H1 (cell line): ENCODE measurements around the gene TYMS. TPM values are rescaled to one million over a fixed set of nuclear protein-coding genes. Genes with fewer than 3 reads are reported as not detected.
A peak's percentile ranks its signal among the peaks of the same experiment; 100 is the strongest.

Source experiments
- CBX5 ChIP-seq: fragments of 300-800, 300-1000 bp; sonication (generic); IDR thresholded peaks from 2 replicates; pipeline ENCODE4 v1.7.1; 2016; ENCODE audit warnings: antibody characterized with exemption, low read length, low read depth
- CBX8 ChIP-seq: fragments of 300-800, 300-1000 bp; sonication (generic); IDR thresholded peaks from 2 replicates; pipeline ENCODE4 v1.7.1; 2016; ENCODE audit warnings: low read depth, low read length, borderline replicate concordance
- CTBP2 ChIP-seq: IDR thresholded peaks from 2 replicates; pipeline ENCODE4 v1.7.0; 2011; ENCODE audit warnings: borderline replicate concordance, mild to moderate bottlenecking, moderate library complexity, mixed read lengths, low read length; ENCODE audit not compliant: insufficient read depth, insufficient read length
- GABPA ChIP-seq: IDR thresholded peaks from 2 replicates; pipeline ENCODE4 v1.6.1; 2011; ENCODE audit warnings: mild to moderate bottlenecking, low read length, moderate library complexity, borderline replicate concordance; ENCODE audit not compliant: insufficient read depth
- HDAC2 ChIP-seq, 2 experiments: fragments of 300-600 bp in 1 of 2; sonication (generic) in 1 of 2; IDR thresholded peaks; 2 replicates each; pipeline ENCODE4 v1.6.1; 2011 to 2012; ENCODE audit warnings: low read depth in 2 of 2, low read length in 2 of 2, mild to moderate bottlenecking in 2 of 2, moderate library complexity in 2 of 2, borderline replicate concordance in 1 of 2, inconsistent platforms in 1 of 2
- JUN ChIP-seq: IDR thresholded peaks from 2 replicates; pipeline ENCODE4 v1.6.1; 2011; ENCODE audit warnings: low read depth, mild to moderate bottlenecking, improper control_type of control experiment, low read length
- NRF1 ChIP-seq: IDR thresholded peaks from 2 replicates; pipeline ENCODE4 v1.6.1; 2011; ENCODE audit warnings: mild to moderate bottlenecking, low read depth, low read length, improper control_type of control experiment
- RAD21 ChIP-seq, 2 experiments: IDR thresholded peaks in 1 of 2; conservative IDR thresholded peaks in 1 of 2; 2 replicates each; pipeline ENCODE4 v1.6.1; 2011; ENCODE audit warnings: low read depth in 2 of 2, low read length in 2 of 2, improper control_type of control experiment in 1 of 2, inconsistent platforms in 1 of 2, mild to moderate bottlenecking in 1 of 2, moderate library complexity in 1 of 2
- RBBP5 ChIP-seq: IDR thresholded peaks from 2 replicates; pipeline ENCODE4 v1.7.1; 2012; ENCODE audit warnings: low read depth, mild to moderate bottlenecking, inconsistent platforms, low read length, moderate library complexity, borderline replicate concordance
- RFX5 ChIP-seq: IDR thresholded peaks from 2 replicates; pipeline ENCODE4 v1.6.1; 2011; ENCODE audit warnings: low read depth, low read length, improper control_type of control experiment, borderline replicate concordance
- RXRA ChIP-seq: IDR thresholded peaks from 2 replicates; pipeline ENCODE4 v1.6.1; 2011; ENCODE audit warnings: low read depth, mild to moderate bottlenecking, low read length, moderate library complexity; ENCODE audit not compliant: insufficient read depth
- SIN3A ChIP-seq, 2 experiments: IDR thresholded peaks in 1 of 2; conservative IDR thresholded peaks in 1 of 2; 2 replicates each; pipeline ENCODE4 v1.6.1; 2011 to 2012; ENCODE audit warnings: low read length in 2 of 2, improper control_type of control experiment in 1 of 2, low read depth in 1 of 2, mild to moderate bottlenecking in 1 of 2
- SIX5 ChIP-seq: IDR thresholded peaks from 2 replicates; pipeline ENCODE4 v1.6.1; 2011; ENCODE audit warnings: mild to moderate bottlenecking, low read depth, low read length
- TAF7 ChIP-seq: optimal IDR thresholded peaks from 2 replicates; pipeline ENCODE3; 2011; ENCODE audit warnings: low read depth, mild to moderate bottlenecking, inconsistent platforms, low read length, moderate library complexity, borderline replicate concordance
- TCF12 ChIP-seq: IDR thresholded peaks from 2 replicates; pipeline ENCODE4 v1.6.1; 2011; ENCODE audit warnings: low read depth, mild to moderate bottlenecking, low read length
- polyA plus RNA-seq, 7 experiments: library from polyadenylated mRNA; depleted of rRNA in 3 of 7; stranded (reverse) in 5 of 7; unstranded in 2 of 7; fragments of >200 nt in 5 of 7; fragments of 200-250 nt in 2 of 7; gene quantifications; 1 replicate in 5 of 7; 2 replicates in 1 of 7; 4 replicates in 1 of 7; pipeline versions ENCODE4 v1.2.1 to v1.2.3, GENCODE V29; 2011 to 2013; ENCODE audit warnings: missing spikeins in 2 of 7, mixed read lengths in 2 of 7
- total RNA-seq: library from RNA; stranded (reverse); fragmentation: NEBNext Ultra II Directional; extraction: Animal tissue kit (Norgen Biotek cat#: 25700); gene quantifications from 2 replicates; pipeline ENCODE4 v1.2.1, GENCODE V29; 2021
- TF ChIP-seq, protein P1 (sequence below), 3 experiments: IDR thresholded peaks; 1 replicate in 2 of 3; 2 replicates in 1 of 3; pipeline versions ENCODE4 v1.5.1 to v1.6.1; 2011; ENCODE audit warnings: low read length in 3 of 3, mild to moderate bottlenecking in 3 of 3, inconsistent platforms in 2 of 3, low read depth in 1 of 3, moderate library complexity in 1 of 3; ENCODE audit not compliant: insufficient read depth in 1 of 3; ENCODE audit errors: control extremely low read depth in 1 of 3

TYMS gene
- total and polyA plus RNA-seq, 2 of the 8 experiments (the other 6 are each of a cell fraction or from before 2014, with no cell fraction given): 91.9 to 110 TPM

DNA sequence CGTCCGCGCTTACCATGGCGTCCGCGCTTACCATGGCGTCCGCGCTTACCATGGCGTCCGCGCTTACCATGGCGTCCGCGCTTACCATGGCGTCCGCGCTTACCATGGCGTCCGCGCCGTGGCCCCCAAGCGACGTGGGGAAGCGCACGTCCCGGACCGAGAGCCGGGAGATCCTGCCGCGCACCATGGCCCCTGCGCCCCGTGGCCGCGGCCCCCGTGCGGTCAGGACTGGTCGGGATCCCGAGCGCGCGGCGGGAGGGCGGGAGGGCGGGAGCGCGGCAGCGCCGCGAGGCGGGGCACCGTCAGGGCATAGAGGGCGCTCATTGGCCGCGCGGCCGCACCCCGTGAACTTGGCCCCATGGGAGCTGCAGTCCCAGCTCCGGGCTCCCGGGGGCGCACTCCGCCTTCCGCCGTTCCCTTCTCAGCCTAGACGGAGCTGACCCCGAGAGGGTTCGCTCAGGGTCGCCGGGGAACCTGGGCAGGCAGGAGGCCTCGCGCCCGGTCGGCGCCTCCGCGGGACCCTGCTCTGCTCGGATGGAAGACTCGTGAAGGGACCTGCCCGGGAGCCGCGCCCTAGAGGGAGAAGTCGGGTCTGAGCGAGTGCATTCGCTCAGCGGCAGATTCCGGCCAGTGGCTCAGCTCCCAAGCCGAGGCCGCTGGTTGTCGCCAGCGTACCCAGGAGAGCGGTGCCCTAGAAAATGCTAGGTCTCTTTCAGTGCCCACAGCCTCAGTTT lies 55.1 kb downstream of the TYMS start, which contains the start of gene ENOSF1 (continued):
- TF ChIP-seq, protein P1, sequence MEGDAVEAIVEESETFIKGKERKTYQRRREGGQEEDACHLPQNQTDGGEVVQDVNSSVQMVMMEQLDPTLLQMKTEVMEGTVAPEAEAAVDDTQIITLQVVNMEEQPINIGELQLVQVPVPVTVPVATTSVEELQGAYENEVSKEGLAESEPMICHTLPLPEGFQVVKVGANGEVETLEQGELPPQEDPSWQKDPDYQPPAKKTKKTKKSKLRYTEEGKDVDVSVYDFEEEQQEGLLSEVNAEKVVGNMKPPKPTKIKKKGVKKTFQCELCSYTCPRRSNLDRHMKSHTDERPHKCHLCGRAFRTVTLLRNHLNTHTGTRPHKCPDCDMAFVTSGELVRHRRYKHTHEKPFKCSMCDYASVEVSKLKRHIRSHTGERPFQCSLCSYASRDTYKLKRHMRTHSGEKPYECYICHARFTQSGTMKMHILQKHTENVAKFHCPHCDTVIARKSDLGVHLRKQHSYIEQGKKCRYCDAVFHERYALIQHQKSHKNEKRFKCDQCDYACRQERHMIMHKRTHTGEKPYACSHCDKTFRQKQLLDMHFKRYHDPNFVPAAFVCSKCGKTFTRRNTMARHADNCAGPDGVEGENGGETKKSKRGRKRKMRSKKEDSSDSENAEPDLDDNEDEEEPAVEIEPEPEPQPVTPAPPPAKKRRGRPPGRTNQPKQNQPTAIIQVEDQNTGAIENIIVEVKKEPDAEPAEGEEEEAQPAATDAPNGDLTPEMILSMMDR (IDR thresholded peaks at IDR 0.05; ENCODE audit: control extremely low read depth in 1 of 3, insufficient read depth in 1 of 3, low read depth in 1 of 3, low read length in 3 of 3): peak; percentile 76 to 85 (median 84)
- TF ChIP-seq CBX5 (no peak), RAD21 (IDR thresholded peaks at IDR 0.05 in 1 of 2, conservative IDR thresholded peaks at IDR 0.05 in 1 of 2; ENCODE audit: low read depth in 2 of 2, low read length in 2 of 2) (peak; percentile 64 to 78), HDAC2 (IDR thresholded peaks at IDR 0.05; ENCODE audit: borderline replicate concordance in 1 of 2, low read depth in 2 of 2, low read length in 2 of 2) (peak in 1 of 2 experiments; percentile 57; a peak in 1 of 4 replicates), RXRA (no peak), TCF12 (0 out of 2 replicates have a peak, but pooled peaks have one; percentile 38), RFX5 (no peak), TAF7 (peak; percentile 24), GABPA (no peak), CTBP2 (no peak), SIX5 (no peak), JUN (no peak), CBX8 (no peak), SIN3A (conservative IDR thresholded peaks at IDR 0.05 in 1 of 2, IDR thresholded peaks at IDR 0.05 in 1 of 2; ENCODE audit: low read depth in 1 of 2, low read length in 2 of 2) (peak in 1 of 2 experiments; percentile 37; a peak in 1 of 4 replicates), NRF1 (no peak), RBBP5 (peak; percentile 21; the same call in 1 of the 2 replicates)
- TF ChIP-seq, all 59 proteins: peak for 19
